MM.1S (cell line): ENCODE measurements around the gene ST8SIA2.

Experiments
- DNase-seq: peaks from one replicate; pipeline ENCODE4 v3.0.0-alpha.2; 2015
- H2AFZ ChIP-seq: fragments of 300-600 bp; sonication (generic); 2 replicates; pipeline ENCODE4 v1.6.0; 2016; ENCODE audit warnings: antibody characterized with exemption, low read length
- H3F3A ChIP-seq: fragments of 300-600 bp; sonication (generic); 2 replicates; pipeline ENCODE4 v1.6.1; 2016; ENCODE audit warnings: mild to moderate bottlenecking, antibody characterized with exemption, low read length, moderate library complexity, mixed read lengths; ENCODE audit not compliant: insufficient read depth
- H3K27ac ChIP-seq: fragments of 300-600 bp; sonication (generic); 2 replicates; pipeline ENCODE4 v1.5.1; 2016; ENCODE audit warnings: mild to moderate bottlenecking, low read length
- H3K27me3 ChIP-seq: fragments of 300-600 bp; sonication (generic); replicated peaks from 2 replicates; pipeline ENCODE4 v1.6.0; 2016; ENCODE audit warnings: low read length; ENCODE audit not compliant: insufficient read depth
- H3K36me3 ChIP-seq: fragments of 300-600 bp; sonication (generic); replicated peaks from 2 replicates; pipeline ENCODE4 v1.6.1; 2016; ENCODE audit warnings: mild to moderate bottlenecking, low read length, mixed read lengths; ENCODE audit not compliant: insufficient read depth
- H3K4me1 ChIP-seq: fragments of 300-600 bp; sonication (generic); 2 replicates; pipeline ENCODE4 v1.6.1; 2016; ENCODE audit warnings: low read length, mixed read lengths
- H3K4me2 ChIP-seq: fragments of 300-600 bp; sonication (generic); 2 replicates; pipeline ENCODE4 v1.6.0; 2016; ENCODE audit warnings: low read depth, low read length
- H3K4me3 ChIP-seq: fragments of 300-600 bp; sonication (generic); 2 replicates; pipeline ENCODE4 v1.5.1; 2016; ENCODE audit warnings: low read length, mixed read lengths
- H3K79me2 ChIP-seq: fragments of 300-600 bp; sonication (generic); 2 replicates; pipeline ENCODE4 v1.6.1; 2016; ENCODE audit warnings: mixed run types, low read length, mixed read lengths
- H3K9ac ChIP-seq: fragments of 300-600 bp; sonication (generic); 2 replicates; pipeline ENCODE4 v1.6.1; 2016; ENCODE audit warnings: low read length, mixed read lengths
- H3K9me2 ChIP-seq: fragments of 300-600 bp; sonication (generic); replicated peaks from 2 replicates; pipeline ENCODE4 v1.6.1; 2016; ENCODE audit warnings: mild to moderate bottlenecking, low read length, mixed read lengths; ENCODE audit not compliant: insufficient read depth
- H3K9me3 ChIP-seq: fragments of 300-600 bp; sonication (generic); replicated peaks from 2 replicates; pipeline ENCODE4 v1.6.1; 2016; ENCODE audit warnings: mild to moderate bottlenecking, low read length, mixed read lengths; ENCODE audit not compliant: insufficient read depth
- H4K20me1 ChIP-seq: fragments of 300-600 bp; sonication (generic); 2 replicates; pipeline ENCODE4 v1.6.1; 2016; ENCODE audit warnings: mild to moderate bottlenecking, low read length, moderate library complexity, mixed read lengths; ENCODE audit not compliant: insufficient read depth
- CTCF ChIP-seq: fragments of 300-600 bp; sonication (generic); IDR thresholded peaks from 2 replicates; pipeline ENCODE4 v1.5.1; 2016; ENCODE audit warnings: antibody characterized with exemption, low read length, mixed read lengths
- EZH2 ChIP-seq: fragments of 300-600 bp; sonication (generic); optimal IDR thresholded peaks from 2 replicates; pipeline ENCODE3; 2017; ENCODE audit warnings: low read depth, mild to moderate bottlenecking, antibody characterized with exemption, low read length, mixed read lengths
- EZH2phosphoT487 ChIP-seq: fragments of 300-600 bp; sonication (generic); IDR thresholded peaks from 2 replicates; pipeline ENCODE4 v1.6.1; 2018; ENCODE audit warnings: antibody characterized with exemption, low read length

The ST8SIA2 gene

DNA sequence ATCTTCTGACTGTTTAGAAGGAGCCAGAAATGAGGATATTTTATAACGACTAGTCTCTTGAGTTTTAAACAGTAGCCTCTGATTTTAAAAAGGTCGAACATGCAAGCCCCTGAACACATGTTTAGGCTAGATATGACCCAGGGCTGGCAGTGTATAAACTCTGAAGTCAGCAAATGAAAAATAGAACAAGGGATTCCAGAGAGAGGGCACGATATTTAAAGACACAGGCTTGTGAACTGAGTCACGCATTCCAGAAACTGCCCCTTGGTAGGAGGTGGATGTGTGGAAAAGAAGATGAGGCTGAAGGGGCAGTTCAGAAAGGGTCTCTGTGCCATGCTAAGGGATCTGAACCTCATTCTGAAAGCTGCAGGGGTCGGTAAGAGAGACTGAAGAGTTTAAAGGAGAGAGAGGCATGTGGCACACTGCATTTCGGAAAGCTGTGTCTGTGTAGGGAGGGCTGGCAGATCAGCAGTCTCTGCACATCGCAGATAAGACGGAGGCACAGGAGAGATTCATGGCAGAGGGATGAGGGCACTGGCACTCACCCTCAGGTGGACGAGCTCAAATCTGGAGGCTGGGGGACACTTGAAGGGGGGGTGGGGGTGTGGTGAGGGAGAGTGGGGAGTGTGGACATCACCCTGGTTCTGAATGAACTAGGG, 22.1 kb downstream of the ST8SIA2 start:
- TF ChIP-seq EZH2phosphoT487: no peak
- TF ChIP-seq EZH2: no peak
- TF ChIP-seq CTCF: no peak
- H3K27ac ChIP-seq: no peak overlapping the region
- no peaks in the 10 kb centered on the region for H3K4me1 ChIP-seq
- no peaks in the 10 kb centered on the region for H3F3A ChIP-seq
- no peak for DNase-seq
- no peaks in the 10 kb centered on the region for H3K27me3 ChIP-seq
- H3K36me3 ChIP-seq: no peaks in the 10 kb centered on the region
- H3K79me2 ChIP-seq: no peaks in the 10 kb centered on the region
- H3K4me2 ChIP-seq: no peak overlapping the region
- no peaks in the 10 kb centered on the region for H3K9me3 ChIP-seq
- no peak overlapping the region for H3K4me3 ChIP-seq
- H3K9ac ChIP-seq: no peak overlapping the region
- H4K20me1 ChIP-seq: no peaks in the 10 kb centered on the region
- H2AFZ ChIP-seq: no peak overlapping the region
- no peaks in the 10 kb centered on the region for H3K9me2 ChIP-seq

- Histone ChIP-seq H4K20me1 (no peaks in the 10 kb centered on the region), H3K4me1 (no peaks in the 10 kb centered on the region), H3K27me3 (no peaks in the 10 kb centered on the region), H3F3A (no peaks in the 10 kb centered on the region), H3K9me2 (no peaks in the 10 kb centered on the region), H3K79me2 (no peaks in the 10 kb centered on the region), H3K36me3 (no peaks in the 10 kb centered on the region), H2AFZ (no peak overlapping the region), H3K9ac (no peak overlapping the region), H3K4me3 (no peak overlapping the region), H3K9me3 (no peaks in the 10 kb centered on the region), H3K27ac (no peak overlapping the region), H3K4me2 (no peak overlapping the region)
- TF ChIP-seq EZH2phosphoT487 (no peak), EZH2 (no peak), CTCF (no peak)
- no peak for DNase-seq
Observed at GRCh38 chr15:92416557-92416956, 22.9 kb downstream of the ST8SIA2 start.

DNA sequence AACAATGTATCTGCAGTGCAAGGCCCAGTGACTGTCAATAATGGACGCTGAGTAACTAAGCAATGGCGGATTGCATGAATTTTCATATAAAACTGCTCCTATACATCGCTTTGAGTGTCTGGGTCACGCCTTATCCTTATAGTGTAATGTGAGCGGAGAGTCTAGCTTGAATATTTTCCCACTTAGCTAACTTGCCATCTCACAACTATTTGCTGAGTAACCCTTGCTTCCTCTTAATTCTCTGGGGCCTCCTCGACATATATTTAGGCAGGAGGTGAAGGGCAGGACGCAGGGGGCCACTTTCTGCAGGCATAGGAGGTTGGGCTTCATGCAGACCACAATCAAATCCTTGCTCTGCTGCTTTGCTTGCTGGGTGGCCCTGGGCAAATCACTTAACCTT, 24.0 kb downstream of the ST8SIA2 start:
- Histone ChIP-seq H3K4me3 (no peak overlapping the region), H3K4me1 (no peaks in the 10 kb centered on the region), H3K27me3 (no peaks in the 10 kb centered on the region), H3K4me2 (no peak overlapping the region), H3K79me2 (no peaks in the 10 kb centered on the region), H4K20me1 (no peaks in the 10 kb centered on the region), H3K36me3 (no peaks in the 10 kb centered on the region), H3F3A (no peaks in the 10 kb centered on the region), H3K9me3 (no peaks in the 10 kb centered on the region), H3K27ac (no peak overlapping the region), H2AFZ (no peak overlapping the region), H3K9me2 (no peaks in the 10 kb centered on the region), H3K9ac (no peak overlapping the region)
- TF ChIP-seq EZH2: no peak
- TF ChIP-seq EZH2phosphoT487: no peak
- TF ChIP-seq CTCF: no peak
- no peak for DNase-seq
